Measurements from ENCODE around the gene BHLHE40.
"Not testable (repeated sequence)": the region's sequence is repeated elsewhere in the genome, so short reads cannot be mapped to it uniquely, and the experiment has no call there.

The BHLHE40 gene

DNA sequence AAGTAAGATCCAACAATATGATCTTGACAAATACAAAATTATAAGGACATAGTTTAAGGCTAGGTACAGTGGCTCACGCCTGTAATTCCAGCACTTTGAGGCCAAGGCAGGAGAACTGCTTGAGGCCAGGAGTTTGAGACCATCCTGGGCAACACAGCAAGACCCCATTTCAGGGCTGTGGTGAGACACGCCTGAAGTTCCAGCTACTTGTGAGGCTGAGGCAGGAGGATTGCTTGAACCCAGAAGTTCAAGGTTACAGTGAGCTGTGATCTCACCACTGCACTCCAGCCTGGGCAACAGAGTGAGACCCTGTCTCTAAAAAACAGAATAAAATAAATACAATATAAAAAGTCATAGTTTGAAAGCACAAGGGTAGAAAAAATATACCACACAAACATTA lies 17.4 kb upstream of the BHLHE40 start:
- not testable (repeated sequence) for DNase-seq (ENCODE audit: low spot score)

DNA sequence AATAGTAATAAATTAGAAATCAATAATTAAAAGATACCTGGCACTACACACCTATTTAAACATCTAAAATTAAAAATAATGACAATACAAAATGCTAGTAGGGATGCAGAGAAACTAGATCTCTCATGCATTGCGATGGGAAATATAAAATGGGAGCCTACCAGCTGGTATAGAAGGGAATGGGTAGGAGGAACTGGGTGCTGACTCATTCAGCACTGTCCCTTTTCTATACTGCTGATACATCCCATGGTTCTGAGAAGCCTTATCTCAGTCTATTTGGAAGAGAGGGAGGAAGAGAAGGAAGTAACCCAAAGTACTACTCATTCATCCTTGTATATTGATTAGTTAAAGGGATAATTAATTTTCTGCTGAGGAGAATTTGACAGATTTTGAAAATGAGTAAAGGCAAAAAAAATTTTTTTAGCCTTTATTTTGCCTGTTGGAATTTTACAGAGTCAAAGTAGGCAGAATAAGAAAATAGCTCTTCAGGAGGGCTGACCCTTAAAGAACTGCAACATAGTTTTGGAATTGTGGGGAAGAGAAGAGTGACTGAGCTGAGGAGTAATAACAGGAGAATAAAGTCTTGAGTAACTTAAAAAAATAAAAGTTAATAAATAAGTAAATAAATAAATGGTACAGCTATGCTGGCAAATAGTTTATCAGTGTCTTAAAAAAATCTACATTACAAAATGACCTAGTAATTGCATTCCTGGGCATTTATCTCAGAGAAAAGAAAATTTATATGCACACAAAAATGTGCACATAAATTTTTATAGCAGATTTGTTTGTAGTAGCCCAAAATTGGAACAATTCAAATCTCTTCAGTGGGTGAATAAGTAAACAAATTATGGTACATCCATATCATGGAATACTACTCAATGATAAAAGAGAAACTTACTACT lies 15.3 kb upstream of the BHLHE40 start:
- DNase-seq (ENCODE audit: low spot score): no peak

DNA sequence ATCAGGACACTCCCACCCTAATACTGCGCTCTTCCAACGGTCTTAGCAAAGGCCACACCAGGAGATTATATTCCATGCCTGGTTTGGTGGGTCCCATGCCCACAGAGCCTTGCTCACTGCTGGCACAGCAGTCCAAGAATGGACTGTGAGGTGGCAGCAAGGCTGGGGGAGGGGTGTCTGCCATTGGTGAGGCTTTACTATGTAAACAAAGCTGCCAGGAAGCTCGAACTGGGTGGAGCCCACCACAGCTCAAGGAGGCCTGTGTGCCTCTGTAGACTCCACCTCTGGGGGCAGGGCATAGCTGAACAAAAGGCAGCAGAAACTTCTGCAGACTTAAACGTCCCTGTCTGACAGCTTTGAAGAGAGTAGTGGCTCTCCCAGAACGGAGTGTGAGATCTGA lies 13.2 kb upstream of the BHLHE40 start:
- DNase-seq (ENCODE audit: low spot score): not testable (repeated sequence)

DNA sequence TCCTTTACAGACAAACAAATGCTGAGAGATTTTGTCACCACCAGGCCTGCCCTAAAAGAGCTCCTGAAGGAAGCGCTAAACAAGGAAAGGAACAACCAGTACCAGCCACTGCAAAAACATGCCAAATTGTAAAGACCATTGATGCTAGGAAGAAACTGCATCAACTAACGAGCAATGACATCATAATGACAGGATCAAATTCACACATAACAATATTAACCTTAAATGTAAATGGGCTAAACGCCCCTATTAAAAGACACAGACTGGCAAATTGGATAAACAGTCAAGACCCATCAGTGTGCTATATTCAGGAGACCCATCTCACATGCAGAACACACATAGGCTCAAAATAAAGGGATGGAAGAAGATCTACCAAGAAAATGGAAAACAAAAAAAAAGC lies 11.6 kb upstream of the BHLHE40 start:
- not testable (repeated sequence) for DNase-seq (ENCODE audit: low spot score)

DNA sequence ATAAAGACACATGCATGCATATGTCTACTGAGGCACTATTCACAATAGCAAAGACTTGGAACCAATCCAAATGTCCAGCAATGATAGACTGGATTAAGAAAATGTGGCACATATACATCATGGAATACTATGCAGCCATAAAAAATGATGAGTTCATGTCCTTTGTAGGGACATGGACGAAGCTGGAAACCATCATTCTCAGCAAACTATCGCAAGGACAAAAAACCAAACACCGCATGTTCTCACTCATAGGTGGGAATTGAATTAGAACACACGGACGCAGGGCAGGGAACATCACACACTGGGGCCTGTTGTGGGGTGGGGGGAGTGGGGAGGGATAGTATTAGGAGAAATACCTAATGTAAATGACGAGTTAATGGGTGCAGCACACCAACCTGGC lies 7.8 kb upstream of the BHLHE40 start:
- not testable (repeated sequence) for DNase-seq (ENCODE audit: low spot score)

DNA sequence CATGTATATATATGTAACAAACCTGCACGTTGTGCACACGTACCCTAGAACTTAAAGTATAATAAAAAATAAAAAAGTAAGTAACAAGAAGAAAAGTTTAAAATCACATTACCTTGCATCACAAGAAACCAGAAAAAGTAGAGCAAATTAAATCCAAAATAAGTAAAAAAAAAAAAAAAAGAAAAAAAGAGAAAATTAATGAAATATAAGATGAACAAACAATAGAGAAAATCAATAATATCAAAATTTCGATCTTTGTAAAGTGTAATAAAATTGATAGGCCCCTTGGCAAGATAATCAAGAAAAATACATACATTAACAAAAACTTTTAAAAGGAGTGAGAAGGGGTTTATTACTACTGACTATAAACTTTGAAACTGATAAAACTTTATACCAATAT lies 7.4 kb upstream of the BHLHE40 start:
- DNase-seq (ENCODE audit: low spot score): no peak

DNA sequence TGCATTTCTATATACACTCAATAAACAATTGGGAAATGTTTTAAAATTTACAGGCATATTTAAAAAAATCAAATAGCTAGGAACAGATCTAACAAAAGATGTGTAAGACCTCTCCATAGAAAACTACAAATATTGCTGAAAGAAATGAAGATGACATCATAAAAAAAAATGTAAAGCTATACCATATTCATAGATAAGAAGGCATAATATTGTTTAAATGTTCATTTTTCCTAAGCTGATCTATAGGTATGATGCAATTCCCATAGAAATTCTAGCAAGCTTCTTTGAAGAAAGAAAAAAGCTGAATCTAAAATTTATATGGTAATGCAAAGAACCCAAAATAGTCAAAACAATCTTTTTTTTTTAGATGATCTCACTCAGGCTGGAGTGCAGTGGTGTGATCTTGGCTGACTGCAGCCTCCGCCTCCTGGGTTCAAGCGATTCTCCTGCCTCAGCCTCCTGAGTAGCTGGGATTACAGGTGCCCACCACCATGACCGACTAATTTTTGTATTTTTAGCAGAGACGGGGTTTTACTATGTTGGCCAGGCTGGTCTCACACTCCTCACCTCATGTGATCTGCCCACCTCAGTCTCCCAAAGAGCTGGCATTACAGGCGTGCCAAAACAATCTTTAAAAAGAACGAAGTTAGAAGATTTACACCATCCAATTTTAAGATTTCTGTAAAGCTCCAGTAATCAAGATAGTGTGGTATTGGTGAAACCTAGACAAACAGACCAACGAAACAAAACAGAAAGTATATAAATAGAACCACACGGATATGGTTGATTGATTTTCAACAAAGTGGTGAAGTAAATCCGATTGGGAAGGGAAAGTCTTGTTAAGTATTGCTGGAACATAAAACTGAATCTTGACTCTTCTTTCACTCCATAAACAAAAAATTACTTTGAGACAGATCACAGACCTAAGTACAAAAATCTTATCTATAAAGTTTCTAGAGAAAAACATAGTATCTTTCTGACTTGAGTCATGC lies 6.3 kb upstream of the BHLHE40 start:
- DNase-seq (ENCODE audit: low spot score): no peak

DNA sequence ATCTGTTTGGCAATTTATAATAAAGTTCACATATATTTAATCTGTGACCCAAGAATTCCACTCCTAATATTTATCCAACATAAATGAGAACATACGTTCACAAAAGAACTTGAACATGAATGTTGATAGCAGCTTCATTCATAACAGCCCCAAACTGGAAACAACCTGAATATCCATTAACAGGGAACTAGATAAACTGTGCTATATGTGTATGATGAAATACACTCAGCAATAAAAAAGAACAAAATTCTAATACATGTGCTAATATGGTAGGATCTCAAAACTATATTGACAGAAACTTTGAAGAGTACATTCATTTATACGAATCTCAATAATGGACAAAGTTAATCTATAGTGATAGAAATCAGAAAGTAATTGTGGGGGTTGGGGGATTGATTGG lies 5.1 kb upstream of the BHLHE40 start:
- DNase-seq (ENCODE audit: low spot score): no peak

DNA sequence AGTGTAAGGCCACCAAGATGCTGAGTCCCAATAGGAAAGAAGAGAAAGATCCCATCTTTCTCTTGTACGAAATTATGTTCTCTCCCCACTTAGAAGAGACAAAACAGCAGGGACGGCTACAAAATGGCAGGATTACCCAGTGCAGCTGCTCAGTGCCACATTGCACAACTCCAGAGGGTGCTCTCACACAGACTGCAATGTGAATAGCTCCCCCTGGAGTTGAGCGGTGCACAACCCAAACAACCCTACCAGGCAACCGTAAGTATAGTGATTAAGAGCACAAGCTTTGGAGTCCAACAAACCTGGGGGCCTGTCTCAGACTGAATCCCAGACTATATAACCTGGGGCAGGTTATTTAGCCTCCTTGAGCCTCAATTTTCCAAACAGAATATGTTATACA lies 3.1 kb upstream of the BHLHE40 start:
- DNase-seq (ENCODE audit: low spot score): no peak

DNA sequence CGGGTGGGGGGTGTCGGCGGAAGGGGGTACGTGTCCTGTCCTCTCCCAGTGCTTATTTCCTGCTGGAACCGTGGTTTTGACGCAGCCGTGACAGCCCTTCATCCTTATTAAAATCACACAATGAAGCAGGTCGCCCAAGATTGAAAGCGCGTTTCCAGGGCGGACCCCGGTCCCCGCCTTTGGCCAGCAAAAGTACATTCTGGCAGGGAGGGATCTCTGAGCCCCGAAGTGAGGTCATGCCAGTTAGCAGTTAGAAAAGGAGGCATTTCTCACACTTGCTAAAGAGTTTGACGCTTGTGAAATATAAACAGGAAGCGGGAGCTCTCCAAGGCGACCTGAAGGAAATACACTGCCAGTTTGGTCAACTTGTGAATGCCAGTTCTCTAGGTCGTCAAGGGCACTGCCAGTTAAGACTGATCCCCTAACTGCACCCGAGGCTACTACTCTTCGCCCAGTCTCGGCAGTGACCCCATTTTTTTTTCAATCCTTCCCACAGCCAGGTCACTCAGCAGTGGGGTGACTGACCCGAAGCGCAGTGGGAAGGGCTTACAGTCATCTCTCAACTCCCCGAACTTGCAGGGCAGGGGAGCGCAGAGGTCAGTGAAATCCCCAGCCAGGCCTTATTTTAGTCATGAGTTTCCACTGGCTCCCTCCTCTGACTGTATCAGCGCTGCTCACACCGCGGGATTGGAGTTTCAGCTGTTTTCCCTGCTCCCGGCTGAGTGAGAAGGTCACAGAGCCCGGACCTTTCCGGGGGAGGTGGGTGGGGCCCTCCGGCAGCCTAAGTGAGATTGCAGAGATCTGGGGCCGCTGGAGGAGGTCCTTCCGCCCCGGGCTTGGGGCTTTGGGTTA lies 2.0 kb upstream of the BHLHE40 start:
- peak; percentile 54 for DNase-seq (ENCODE audit: low spot score)

DNA sequence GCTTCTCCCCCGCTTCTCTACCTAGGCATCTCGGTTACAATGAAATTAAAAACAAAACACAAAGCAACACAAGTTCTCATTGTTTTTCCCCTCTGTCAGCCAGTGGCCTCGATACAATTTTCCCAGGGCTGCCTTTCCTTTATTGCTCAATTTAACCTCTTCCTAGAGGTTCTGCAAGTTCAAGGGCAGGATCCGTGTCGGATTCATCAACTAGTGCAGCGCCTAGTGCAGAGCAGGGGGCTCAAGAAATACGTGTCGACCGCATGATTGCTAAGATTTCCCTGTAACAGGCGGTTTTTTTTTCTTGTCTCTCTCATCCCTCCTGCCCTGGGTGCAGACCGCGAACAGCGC lies 1.4 kb upstream of the BHLHE40 start:
- no peak for DNase-seq (ENCODE audit: low spot score)

DNA sequence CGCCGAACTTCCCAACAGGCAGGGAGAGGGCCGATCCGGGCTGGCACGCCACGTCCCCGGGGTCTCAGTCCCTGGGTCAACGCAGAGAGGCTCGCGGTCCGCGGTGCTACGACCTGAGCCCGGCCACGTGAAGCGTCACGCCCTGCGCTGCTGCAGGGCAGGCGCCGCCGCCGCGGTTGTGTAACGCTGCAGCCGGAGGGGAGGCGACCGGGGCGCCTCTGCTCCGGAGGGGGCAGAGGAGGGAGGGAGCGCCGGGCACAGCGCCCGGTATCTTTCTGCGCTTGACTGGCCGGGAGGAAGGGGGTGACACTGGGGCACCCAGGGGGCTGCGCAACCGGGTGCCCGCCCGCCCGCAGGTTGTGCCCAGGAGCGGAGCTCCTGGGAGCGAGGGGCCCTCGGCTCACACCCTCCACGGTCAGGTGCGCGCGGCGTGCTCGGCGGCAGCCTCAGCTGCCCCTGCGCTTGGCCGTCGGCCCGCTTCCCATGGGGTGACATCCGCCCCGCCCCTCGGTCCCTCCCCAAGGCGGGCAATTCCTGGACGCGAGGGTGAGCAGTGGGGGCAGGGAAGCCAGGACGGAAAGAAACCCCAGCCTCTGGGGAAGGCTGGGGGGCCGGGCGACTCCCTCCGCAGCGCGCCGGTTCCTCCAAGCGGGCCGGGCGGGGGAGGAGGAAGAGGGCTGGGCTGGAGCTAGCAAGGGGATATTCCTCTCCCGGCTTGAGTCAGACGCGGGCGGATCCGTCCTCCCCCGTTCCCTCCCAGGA lies 852 bp upstream of the BHLHE40 start:
- DNase-seq (ENCODE audit: low spot score): peak; percentile 89

DNA sequence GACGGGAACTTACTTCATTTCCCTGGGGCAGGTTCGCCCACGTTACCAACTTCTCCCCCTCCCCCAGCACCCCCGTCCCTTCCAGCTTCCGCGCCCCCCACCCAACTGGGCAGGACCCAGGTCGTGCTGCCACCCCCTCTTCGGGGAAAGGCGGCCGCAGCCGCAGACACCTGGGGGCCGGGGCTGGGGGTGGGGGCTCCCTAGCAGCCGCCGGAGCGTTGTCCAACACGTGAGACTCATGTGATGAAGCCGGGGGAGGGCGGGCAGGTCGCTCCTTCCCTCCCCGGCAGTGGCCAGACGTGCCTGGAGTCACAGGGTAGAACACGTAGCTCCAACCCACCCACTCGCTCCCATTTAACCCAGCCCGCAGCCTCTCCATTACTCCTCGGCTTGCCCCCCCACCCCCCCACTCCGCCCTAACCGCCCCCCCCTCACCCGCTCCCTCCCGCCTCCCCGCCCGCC lies 240 bp upstream of the BHLHE40 start:
- DNase-seq (ENCODE audit: low spot score): peak; percentile 83

DNA sequence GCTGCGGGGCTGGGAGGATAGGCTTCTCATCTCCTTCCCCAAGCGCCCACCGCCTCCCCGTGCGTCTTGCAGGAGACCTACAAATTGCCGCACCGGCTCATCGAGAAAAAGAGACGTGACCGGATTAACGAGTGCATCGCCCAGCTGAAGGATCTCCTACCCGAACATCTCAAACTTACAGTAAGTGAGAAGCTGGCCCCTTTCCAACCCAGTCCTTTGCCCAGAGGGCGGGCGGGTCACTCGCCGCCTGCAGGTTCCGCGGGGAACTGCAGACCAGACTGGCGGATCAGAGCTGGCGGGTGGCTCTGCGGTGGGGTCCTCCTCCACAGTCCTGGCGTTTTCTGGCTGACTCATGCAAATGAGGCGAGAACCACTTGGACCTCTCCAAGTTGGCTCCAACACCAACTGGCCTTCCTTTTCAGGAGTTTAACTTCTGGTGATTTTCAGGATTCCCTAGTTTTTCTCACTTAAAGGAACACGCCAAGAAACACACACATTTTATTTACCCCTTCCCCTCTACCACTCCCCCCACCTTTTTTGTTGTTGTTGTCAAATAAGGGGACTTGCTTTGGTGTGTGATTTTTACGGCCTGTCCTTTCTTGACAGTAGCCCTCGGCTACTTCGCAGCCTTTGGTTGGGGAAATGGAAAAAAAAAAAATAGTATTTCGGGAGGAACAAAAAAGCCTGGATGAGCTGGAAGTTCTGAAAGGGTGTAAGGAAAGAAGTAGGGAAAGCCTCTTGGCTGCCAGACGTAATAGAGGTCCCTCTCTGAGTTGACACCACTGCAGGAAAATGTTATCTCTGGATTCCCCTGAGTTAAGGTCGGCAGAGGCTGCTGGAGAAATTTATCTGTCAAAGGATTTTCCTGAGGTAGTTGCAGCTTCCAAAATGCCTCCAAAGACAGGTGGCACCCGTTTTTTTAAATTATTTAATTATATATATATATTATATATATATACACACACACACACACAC lies 1.3 kb downstream of the BHLHE40 start:
- DNase-seq (ENCODE audit: low spot score): peak; percentile 71

DNA sequence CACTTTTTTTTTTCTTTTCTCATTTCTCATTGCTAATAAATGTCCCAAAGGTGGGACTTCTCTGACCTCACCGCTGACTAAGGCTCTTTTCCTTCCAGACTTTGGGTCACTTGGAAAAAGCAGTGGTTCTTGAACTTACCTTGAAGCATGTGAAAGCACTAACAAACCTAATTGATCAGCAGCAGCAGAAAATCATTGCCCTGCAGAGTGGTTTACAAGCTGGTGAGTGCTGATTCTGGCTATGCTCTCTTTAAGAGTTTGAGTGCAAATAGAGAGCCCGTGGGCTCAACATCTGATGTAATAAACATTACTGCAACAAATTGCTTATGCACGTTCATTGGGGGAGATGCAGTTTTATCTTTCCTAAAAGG lies 2.0 kb downstream of the BHLHE40 start:
- DNase-seq (ENCODE audit: low spot score): no peak

DNA sequence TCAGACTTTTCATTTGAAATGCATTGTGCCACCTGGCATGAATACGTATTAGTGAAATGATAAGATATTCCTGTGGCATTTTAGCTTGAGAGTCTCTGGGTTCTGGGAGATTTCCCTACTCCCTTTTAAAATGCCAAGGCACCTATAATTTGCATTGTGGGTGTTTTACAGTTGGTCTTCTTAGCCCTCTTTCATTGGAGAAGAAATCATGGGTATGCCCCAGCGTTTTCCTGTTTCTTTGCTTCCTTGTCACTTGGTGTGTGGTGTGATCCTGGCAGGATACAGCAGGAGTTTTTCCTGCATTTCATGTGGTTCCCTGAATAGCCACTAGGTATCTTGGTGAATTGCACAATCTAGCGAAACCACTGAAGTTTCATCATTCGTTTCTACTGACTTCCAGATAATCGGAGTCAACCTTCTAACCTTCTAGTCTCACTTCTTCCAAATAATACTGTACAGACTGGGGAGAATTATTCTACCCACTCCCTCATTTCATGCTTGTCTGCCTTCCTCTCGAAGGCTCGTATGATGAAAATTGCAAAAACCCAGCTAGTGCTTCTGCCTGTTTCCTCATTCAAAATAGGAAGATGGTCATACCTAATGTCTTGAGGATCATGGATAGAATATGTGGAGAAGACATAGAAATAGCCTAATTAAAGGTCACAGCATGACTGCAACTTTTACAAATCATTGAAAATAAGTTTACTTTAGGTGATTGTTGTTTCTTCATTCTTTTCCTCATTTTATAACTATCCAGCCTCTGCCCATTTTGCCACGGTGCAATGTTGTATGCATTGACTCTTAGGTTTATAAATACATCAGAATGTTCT lies 2.6 kb downstream of the BHLHE40 start:
- DNase-seq (ENCODE audit: low spot score): no peak

DNA sequence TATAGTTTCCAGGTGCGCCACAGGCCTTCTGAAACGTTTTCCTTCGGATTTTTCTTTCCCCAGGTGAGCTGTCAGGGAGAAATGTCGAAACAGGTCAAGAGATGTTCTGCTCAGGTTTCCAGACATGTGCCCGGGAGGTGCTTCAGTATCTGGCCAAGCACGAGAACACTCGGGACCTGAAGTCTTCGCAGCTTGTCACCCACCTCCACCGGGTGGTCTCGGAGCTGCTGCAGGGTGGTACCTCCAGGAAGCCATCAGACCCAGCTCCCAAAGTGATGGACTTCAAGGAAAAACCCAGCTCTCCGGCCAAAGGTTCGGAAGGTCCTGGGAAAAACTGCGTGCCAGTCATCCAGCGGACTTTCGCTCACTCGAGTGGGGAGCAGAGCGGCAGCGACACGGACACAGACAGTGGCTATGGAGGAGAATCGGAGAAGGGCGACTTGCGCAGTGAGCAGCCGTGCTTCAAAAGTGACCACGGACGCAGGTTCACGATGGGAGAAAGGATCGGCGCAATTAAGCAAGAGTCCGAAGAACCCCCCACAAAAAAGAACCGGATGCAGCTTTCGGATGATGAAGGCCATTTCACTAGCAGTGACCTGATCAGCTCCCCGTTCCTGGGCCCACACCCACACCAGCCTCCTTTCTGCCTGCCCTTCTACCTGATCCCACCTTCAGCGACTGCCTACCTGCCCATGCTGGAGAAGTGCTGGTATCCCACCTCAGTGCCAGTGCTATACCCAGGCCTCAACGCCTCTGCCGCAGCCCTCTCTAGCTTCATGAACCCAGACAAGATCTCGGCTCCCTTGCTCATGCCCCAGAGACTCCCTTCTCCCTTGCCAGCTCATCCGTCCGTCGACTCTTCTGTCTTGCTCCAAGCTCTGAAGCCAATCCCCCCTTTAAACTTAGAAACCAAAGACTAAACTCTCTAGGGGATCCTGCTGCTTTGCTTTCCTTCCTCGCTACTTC lies 3.8 kb downstream of the BHLHE40 start:
- no peak for DNase-seq (ENCODE audit: low spot score)
